HepG2 (cell line): Measurements from ENCODE around the gene MYO1B. TPM values are rescaled to one million over a fixed set of nuclear protein-coding genes. Genes with fewer than 3 reads are reported as not detected.
A peak's percentile ranks its signal among the peaks of the same experiment; 100 is the strongest.

Experiments
- ETS1 ChIP-seq: sonication (generic); formaldehyde crosslinking; IDR thresholded peaks from 2 replicates; pipeline ENCODE4 v1.4.0; 2020; ENCODE audit warnings: missing genetic modification reagents
- FOXA1 ChIP-seq, 2 experiments: fragments of 450-650 bp in 1 of 2; sonication (generic) in 1 of 2; formaldehyde crosslinking in 1 of 2; IDR thresholded peaks; 2 replicates each; pipeline versions ENCODE4 v1.4.0 to v1.6.1; 2016 to 2020; ENCODE audit warnings: missing genetic modification reagents in 1 of 2
- FOXK1 ChIP-seq: sonication (generic); formaldehyde crosslinking; IDR thresholded peaks from 2 replicates; pipeline ENCODE4 v1.4.0; 2020; ENCODE audit warnings: low read depth, missing genetic modification reagents, borderline replicate concordance
- ISL2 ChIP-seq: sonication (generic); formaldehyde crosslinking; IDR thresholded peaks from 2 replicates; pipeline ENCODE4 v1.5.0; 2020; ENCODE audit warnings: missing genetic modification reagents
- KLF6 ChIP-seq: IDR thresholded peaks from 2 replicates; pipeline ENCODE4 v1.8.0; 2016; ENCODE audit warnings: missing biosample characterization, missing genetic modification reagents
- MIXL1 ChIP-seq: IDR thresholded peaks from 2 replicates; pipeline ENCODE4 v1.6.1; 2016
- NFYC ChIP-seq: IDR thresholded peaks from 2 replicates; pipeline ENCODE4 v1.6.1; 2016; ENCODE audit warnings: missing genetic modification reagents, missing compliant biosample characterization
- SUZ12 ChIP-seq: fragments of 150-350 bp; IDR thresholded peaks from 2 replicates; pipeline ENCODE4 v1.6.1; 2014; ENCODE audit warnings: low read depth, low read length
- TFAP4 ChIP-seq: sonication (generic); IDR thresholded peaks from 2 replicates; pipeline ENCODE4 v1.6.1; 2016; ENCODE audit warnings: low read depth, borderline replicate concordance
- ZNF512B ChIP-seq: sonication (generic); formaldehyde crosslinking; IDR thresholded peaks from 2 replicates; pipeline ENCODE4 v1.5.1; 2020; ENCODE audit warnings: missing genetic modification reagents, mild to moderate bottlenecking, borderline replicate concordance
- polyA plus RNA-seq, 8 experiments: library from polyadenylated mRNA; depleted of rRNA in 3 of 8; stranded (reverse) in 7 of 8; unstranded in 1 of 8; fragments of >200 nt; fragmentation: Illumina TruSeq in 4 of 8; extraction: Trizol in 4 of 8; gene quantifications; 2 replicates each; pipeline versions ENCODE4 v1.2.1 to v1.2.3, GENCODE V29; 2011 to 2016; ENCODE audit warnings: low read depth in 4 of 8, missing spikeins in 1 of 8, mixed read lengths in 1 of 8; ENCODE audit not compliant: insufficient read depth in 1 of 8
- total RNA-seq, 5 experiments: library from RNA; depleted of rRNA; stranded (reverse); fragments of >200 nt; fragmentation: Illumina TruSeq; extraction: Trizol; gene quantifications; 2 replicates each; pipeline ENCODE4 v1.2.3, GENCODE V29; 2016; ENCODE audit warnings: low read depth in 1 of 5

MYO1B gene
- total and polyA plus RNA-seq, 2 of the 13 experiments (the other 11 are each of a cell fraction or from before 2014, with no cell fraction given) = 36.9 to 89.8 TPM

- TF ChIP-seq ZNF512B (CRISPR knock-in tag) (no peak), FOXK1 (CRISPR knock-in tag) (peak; percentile 78), NFYC (no peak), TFAP4 (0 out of 2 replicates have a peak, but pooled peaks have one; percentile 48), SUZ12 (no peak), MIXL1 (peak; percentile 93), ISL2 (CRISPR knock-in tag) (peak; percentile 53; the same call in 1 of the 2 replicates), KLF6 (CRISPR knock-in tag) (0 out of 2 replicates have a peak, but pooled peaks have one; percentile 38), ETS1 (CRISPR knock-in tag) (no peak), FOXA1 (IDR thresholded peaks at IDR 0.05) (peak; percentile 79; the same call in 1 of the 2 replicates), FOXA1 (CRISPR knock-in tag; IDR thresholded peaks at IDR 0.05) (peak; percentile 68; the same call in 1 of the 2 replicates)
Measured at GRCh38 chr2:191382801-191383200, 137.6 kb downstream of the MYO1B start (continued).
